ENCODE results near the gene FOSB. TPM values are rescaled to one million over a fixed set of nuclear protein-coding genes. Genes with fewer than 3 reads are reported as not detected.

Gene FOSB
- total RNA-seq, 1 experiment from 2014 or later: 1.9 TPM

GRCh38 chr19:45499196-45500180, 31.7 kb downstream of the FOSB start:
- no peak for TF ChIP-seq CTCF (conservative IDR thresholded peaks at IDR 0.05; ENCODE audit: low read depth, low read length)
- no peak for TF ChIP-seq EZH2 (IDR thresholded peaks at IDR 0.05; ENCODE audit: borderline replicate concordance, low read depth, low read length, poor library complexity, severe bottlenecking)
- H3K4me3 ChIP-seq (ENCODE audit: low read depth, low read length, poor library complexity, severe bottlenecking): peak overlapping the region; percentile 33
- BruUV-seq (replicated peaks): no TSS peak
- H3K27me3 ChIP-seq (replicated peaks; ENCODE audit: insufficient read depth, low read depth, low read length, poor library complexity): no peaks in the 10 kb centered on the region
- ChIA-PET CTCF (interaction anchor here (0.7 to 0.9 kb wide), 2 partner anchors 14 to 20 kb away, joined by 3 read pairs; no protein-coding TSS in a partner anchor), POLR2A (ENCODE audit: low non-redundant PET) (no interaction called here)
- peaks cover 16% of the 10 kb centered on the region for H3K4me1 ChIP-seq (ENCODE audit: insufficient read depth, low read length, poor library complexity, severe bottlenecking)
- DNase-seq (ENCODE audit: low spot score): peak; percentile 91
- no peaks in the 10 kb centered on the region for H3K9me3 ChIP-seq (ENCODE audit: low read depth, low read length, poor library complexity, severe bottlenecking)
- H3K36me3 ChIP-seq (ENCODE audit: insufficient read depth, low read length, poor library complexity, severe bottlenecking): no peaks in the 10 kb centered on the region
- intact Hi-C loops (cut with micrococcal nuclease; ENCODE audit: unreplicated experiment): no loop called here
- H3K27ac ChIP-seq (ENCODE audit: low read depth, low read length, poor library complexity, severe bottlenecking): no peak overlapping the region

- intact Hi-C loops (cut with micrococcal nuclease; ENCODE audit: unreplicated experiment): no loop called here
- no TSS peak for BruUV-seq (replicated peaks)
- Histone ChIP-seq H3K9me3 (ENCODE audit: low read depth, low read length, poor library complexity, severe bottlenecking) (no peaks in the 10 kb centered on the region), H3K36me3 (ENCODE audit: insufficient read depth, low read length, poor library complexity, severe bottlenecking) (no peaks in the 10 kb centered on the region), H3K27me3 (replicated peaks; ENCODE audit: insufficient read depth, low read depth, low read length, poor library complexity) (no peaks in the 10 kb centered on the region), H3K4me1 (ENCODE audit: insufficient read depth, low read length, poor library complexity, severe bottlenecking) (peaks cover 18% of the 10 kb centered on the region), H3K27ac (ENCODE audit: low read depth, low read length, poor library complexity, severe bottlenecking) (no peak overlapping the region), H3K4me3 (ENCODE audit: low read depth, low read length, poor library complexity, severe bottlenecking) (no peak overlapping the region)
- ChIA-PET CTCF (interaction anchor here (0.7 kb wide), 1 partner anchor 22 kb away, joined by 3 read pairs; no protein-coding TSS in a partner anchor), POLR2A (ENCODE audit: low non-redundant PET) (interaction anchor here (0.5 kb wide), 1 partner anchor 222 kb away, joined by 7 read pairs; no protein-coding TSS in a partner anchor)
- DNase-seq (ENCODE audit: low spot score): no peak
- TF ChIP-seq CTCF (conservative IDR thresholded peaks at IDR 0.05; ENCODE audit: low read depth, low read length) (no peak), EZH2 (IDR thresholded peaks at IDR 0.05; ENCODE audit: borderline replicate concordance, low read depth, low read length, poor library complexity, severe bottlenecking) (no peak)
Measured at GRCh38 chr19:45500918-45501729, 33.3 kb downstream of the FOSB start.

- TF ChIP-seq EZH2 (IDR thresholded peaks at IDR 0.05; ENCODE audit: borderline replicate concordance, low read depth, low read length, poor library complexity, severe bottlenecking) (no peak), CTCF (conservative IDR thresholded peaks at IDR 0.05; ENCODE audit: low read depth, low read length) (no peak)
- Histone ChIP-seq H3K4me3 (ENCODE audit: low read depth, low read length, poor library complexity, severe bottlenecking) (no peak overlapping the region), H3K27ac (ENCODE audit: low read depth, low read length, poor library complexity, severe bottlenecking) (no peak overlapping the region), H3K27me3 (replicated peaks; ENCODE audit: insufficient read depth, low read depth, low read length, poor library complexity) (no peaks in the 10 kb centered on the region), H3K4me1 (ENCODE audit: insufficient read depth, low read length, poor library complexity, severe bottlenecking) (peaks cover 20% of the 10 kb centered on the region), H3K36me3 (ENCODE audit: insufficient read depth, low read length, poor library complexity, severe bottlenecking) (no peaks in the 10 kb centered on the region), H3K9me3 (ENCODE audit: low read depth, low read length, poor library complexity, severe bottlenecking) (no peaks in the 10 kb centered on the region)
- POLR2A ChIA-PET (ENCODE audit: low non-redundant PET): no interaction called here
- intact Hi-C loops (cut with micrococcal nuclease; ENCODE audit: unreplicated experiment): no loop called here
- CTCF ChIA-PET: interaction anchor here (0.7 kb wide), 1 partner anchor 23 kb away, joined by 3 read pairs; no protein-coding TSS in a partner anchor
- no peak for DNase-seq (ENCODE audit: low spot score)
- BruUV-seq (replicated peaks): no TSS peak
Measured at GRCh38 chr19:45501730-45502014, 33.9 kb downstream of the FOSB start.

All from A673 (cell line).